ENCODE data around the gene GABRD.
A peak's percentile ranks its signal among the peaks of the same experiment; 100 is the strongest.

GABRD gene

DNA sequence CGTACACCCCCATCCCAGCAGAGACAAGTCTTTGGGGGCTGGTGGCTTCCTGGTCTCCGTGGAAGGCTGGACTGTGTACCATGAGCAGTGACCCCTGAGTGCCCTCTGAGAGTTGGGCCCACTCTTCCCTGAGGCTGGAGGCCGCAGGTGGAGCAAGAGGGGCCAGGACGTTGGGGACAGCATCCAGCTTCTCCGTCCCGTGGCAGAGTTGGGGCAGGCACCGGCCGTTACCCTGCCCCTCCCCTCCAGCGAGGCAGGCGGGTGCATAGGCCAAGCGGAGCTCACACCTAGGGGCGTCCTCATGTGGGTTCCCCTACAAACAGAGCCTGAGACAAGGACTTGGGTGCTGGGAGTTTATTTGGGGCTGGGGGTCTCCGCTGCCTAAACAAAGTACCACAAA is 14.0 kb downstream of the GABRD start:
- no peak for DNase-seq (ENCODE audit: low read depth in 4 of 4, low spot score in 1 of 4)

DNA sequence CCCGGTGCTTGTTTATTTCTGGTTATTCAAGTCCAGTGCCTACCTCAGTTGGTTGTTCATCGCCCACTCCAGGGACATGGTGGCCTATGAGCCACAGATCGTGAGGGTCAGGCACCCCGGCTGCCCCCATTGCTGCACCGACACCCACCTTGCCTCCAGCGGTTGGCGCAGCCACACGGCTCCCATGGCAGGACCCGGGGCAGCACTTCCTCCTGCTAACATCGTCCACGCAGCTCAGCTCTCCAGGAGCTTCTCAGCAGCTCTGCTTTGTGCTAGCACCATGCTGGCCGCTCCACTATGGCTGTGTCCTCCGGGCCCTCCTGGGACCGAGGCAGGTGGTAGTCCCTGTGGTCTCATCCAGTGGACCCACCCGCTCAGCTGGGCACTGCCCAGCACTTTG is 17.1 kb downstream of the GABRD start:
- no peak for DNase-seq (ENCODE audit: low read depth in 4 of 4, low spot score in 1 of 4)

DNA sequence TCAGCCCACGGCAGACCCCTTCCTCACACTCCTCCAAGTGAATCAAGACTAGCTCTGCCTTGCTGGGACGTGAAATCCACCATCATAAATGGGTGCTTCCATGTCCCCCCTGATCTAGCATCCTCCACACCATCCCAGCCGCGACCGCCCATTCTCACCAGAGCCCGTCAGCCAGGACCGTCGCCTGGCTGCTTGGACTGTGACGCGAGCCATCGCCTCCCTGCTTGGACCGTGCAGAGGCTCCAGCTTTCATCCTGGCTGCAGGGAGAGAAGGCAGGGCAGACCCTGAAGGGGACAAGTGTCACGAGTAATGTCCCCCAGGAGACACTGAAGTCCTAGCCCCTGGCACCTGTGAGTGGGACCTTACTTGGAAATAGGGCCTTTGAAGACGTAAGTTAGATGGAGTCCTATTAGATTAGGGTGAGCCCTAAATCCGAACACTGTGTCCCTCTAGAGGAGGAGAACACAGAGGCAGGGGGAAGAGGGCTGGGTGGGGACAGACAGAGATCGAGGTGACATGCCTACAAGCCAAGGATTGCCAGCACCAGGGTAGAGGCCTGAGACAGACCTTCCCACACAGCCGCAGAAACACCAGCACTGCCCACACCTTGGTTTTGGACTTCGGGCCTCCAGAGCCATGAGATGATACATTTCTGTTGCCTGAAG is 18.3 kb downstream of the GABRD start:
- DNase-seq (ENCODE audit: low read depth in 4 of 4, low spot score in 1 of 4) = no peak

DNA sequence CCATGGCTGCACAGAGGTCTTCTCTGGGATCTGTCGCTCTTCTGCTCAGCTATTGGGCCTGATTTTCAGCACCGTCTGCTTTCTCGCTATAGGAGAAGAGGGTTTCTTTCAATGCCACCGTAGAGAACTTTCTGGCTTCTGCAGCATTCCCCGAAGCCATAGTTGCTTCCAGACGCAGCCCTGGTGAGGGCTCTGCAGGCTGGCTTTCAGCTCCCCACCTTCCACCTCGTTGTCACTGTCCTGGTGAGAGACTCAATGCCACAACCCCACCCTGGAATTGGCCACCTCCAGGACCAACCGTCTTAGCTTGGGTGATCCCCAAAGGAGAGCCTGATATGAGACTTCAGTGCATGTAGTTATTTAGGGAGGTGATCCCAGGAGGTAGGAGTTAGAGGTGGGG is 19.1 kb downstream of the GABRD start:
- DNase-seq (ENCODE audit: low read depth in 4 of 4, low spot score in 1 of 4) = no peak

GRCh38 chr1:2039251-2039650 is 20.1 kb downstream of the GABRD start:
- no peak for DNase-seq (ENCODE audit: low read depth in 4 of 4, low spot score in 1 of 4)

GRCh38 chr1:2041305-2041704 is 22.2 kb downstream of the GABRD start:
- DNase-seq (ENCODE audit: low read depth in 4 of 4, low spot score in 1 of 4) = no peak

GRCh38 chr1:2041887-2042286 is 22.7 kb downstream of the GABRD start:
- no peak for DNase-seq (ENCODE audit: low read depth in 4 of 4, low spot score in 1 of 4)

GRCh38 chr1:2042830-2043773 is 24.0 kb downstream of the GABRD start:
- no peak for DNase-seq (ENCODE audit: low read depth in 4 of 4, low spot score in 1 of 4)

- no peak for DNase-seq (ENCODE audit: low read depth in 4 of 4, low spot score in 1 of 4)
Observed at GRCh38 chr1:2043886-2044285, 24.7 kb downstream of the GABRD start.

DNA sequence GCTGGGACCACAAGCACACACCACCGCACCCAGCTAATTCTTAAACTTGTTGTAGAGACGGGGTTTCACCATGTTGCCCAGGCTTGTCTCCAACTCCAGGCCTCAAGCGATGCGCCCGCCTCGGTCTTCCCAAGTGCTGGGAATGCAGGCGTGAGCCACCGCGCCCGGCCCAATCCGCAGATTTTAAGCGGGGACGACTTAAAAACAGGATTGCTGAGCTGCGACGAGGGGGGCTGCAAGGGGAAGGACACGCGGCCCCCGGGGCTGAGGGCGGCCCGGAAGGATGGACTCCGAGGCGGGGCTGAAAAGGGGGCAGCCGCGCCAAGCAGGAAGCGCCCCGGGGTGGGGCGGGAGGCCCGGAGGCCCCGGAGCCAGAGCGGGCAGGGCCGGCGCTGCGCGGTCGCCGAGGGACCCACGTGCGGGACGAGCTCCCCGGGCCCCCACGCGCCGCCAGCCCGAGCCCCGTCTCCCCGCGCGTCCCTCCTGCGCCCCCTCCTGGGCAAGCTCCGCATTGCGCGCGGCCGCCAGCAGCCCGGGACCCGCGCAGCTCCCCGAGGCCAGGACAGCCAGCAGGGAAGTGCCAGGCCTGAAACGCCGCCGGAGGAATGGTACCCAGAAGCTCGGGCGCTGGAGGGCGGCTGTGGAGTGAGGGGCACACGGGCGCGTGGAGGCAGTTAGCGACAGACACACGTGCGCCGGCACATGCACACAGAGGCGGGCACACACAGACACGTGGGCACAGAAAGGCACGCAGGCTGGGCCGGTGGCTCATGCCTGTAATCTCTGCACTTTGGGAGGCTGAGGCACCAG is 25.6 kb downstream of the GABRD start:
- peak; percentile 65 to 78 (median 65) for DNase-seq (ENCODE audit: low read depth in 4 of 4, low spot score in 1 of 4)

DNA sequence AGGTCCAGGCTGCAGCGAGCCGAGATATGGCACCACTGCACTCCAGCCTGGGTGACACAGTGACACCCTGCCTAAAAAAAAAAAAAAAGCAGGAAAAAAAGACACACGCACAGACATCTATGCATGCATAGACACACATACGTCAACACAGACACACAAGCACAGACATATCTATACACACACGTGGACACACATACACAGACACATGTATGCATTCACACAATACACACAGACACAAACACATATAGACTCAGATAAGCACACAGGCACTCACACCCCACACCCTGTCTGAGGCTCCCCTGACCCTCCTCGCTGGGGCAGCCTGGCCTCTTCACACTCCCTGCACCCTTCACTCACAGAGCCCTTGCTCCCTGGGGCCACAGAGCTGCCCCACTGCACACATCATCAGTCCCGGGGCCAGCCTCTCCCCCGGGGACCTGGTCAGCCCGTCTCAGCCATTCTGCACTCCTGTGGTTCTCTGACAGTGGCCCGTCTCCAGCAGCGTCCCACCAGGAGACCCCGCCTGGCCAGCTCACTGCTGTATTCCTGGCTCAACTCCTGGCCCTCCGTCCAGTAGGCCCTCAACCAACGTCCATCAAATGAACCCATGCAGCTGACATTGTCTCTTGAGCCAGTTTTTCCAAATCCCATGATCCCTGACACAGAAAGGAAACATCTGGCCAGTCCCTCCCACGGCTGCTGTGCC is 26.5 kb downstream of the GABRD start:
- DNase-seq (ENCODE audit: low read depth in 4 of 4, low spot score in 1 of 4) = no peak

DNA sequence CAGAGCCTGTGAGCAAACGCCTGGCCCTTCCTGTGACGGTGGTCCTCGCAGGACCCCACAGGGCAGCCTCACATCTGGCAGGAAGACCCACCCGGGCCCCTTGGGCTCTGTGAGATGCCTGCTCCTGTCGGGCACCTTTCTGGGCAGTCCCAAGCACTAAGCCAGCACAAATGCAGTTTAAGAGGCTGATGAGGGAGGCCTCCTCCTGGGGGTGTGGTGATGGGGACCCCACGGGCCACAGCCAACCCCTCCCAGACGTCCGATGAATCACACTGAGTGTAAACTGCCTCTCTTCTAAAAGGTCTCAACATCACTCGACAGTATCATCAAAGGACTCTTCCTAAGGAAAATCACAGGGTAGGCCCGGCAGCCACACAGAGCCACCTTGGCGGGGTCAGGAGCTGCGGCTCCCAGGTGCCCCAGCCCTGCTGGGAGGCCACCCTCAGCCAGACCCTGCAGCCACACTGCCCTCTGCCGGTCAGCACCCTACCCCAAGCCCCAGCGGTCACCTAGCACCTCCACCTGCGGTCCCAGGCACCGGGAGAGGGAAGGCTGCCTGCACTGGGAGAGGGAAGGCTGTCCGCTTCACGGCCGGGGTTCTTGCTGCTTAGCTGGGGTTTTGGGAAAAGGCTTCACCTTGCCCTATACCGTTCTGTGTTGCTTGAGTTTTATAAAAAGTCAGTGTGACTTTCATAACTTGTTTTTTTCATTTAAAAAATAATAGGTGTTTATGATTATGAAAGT is 27.2 kb downstream of the GABRD start:
- no peak for DNase-seq (ENCODE audit: low read depth in 4 of 4, low spot score in 1 of 4)

DNA sequence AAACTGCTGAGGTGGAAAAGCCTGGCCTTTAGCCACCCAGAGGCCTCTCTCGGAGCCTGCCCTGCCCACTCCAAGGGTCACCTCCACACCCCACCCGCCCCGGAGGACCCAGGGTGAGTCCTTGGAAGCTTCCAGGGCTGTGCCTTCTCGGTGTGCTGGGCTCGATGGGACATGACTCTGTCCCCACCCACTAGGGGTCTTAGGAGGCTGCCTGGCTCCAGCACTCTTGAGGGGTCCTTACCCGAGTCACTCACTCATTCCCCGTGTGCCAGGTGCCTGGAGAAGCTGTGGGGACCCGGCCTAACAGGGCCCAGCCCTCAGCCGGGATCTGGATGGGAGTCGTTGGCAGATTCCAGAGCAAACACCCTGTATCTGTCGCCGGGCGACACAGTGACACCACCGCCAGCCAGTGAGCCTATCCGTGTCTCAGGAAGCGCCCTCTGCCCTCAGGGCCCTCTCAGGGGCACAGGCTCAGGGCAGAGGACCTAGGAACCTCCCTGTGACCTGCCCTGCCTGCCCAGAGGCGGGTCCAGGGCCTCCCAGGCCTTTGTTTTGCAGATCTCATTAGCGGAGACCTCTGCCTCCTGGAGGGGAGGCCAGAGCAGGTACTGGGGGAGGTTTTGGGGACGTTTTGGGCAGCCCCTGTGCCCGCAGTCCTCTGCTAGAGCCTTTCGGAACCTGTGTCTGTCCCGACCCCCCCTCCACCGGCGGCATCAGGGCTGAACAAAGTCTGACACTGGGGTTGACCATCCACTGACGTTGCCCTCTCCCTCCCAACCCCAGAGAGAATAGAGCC is 28.0 kb downstream of the GABRD start:
- DNase-seq (ENCODE audit: low read depth in 4 of 4, low spot score in 1 of 4) = no peak

DNA sequence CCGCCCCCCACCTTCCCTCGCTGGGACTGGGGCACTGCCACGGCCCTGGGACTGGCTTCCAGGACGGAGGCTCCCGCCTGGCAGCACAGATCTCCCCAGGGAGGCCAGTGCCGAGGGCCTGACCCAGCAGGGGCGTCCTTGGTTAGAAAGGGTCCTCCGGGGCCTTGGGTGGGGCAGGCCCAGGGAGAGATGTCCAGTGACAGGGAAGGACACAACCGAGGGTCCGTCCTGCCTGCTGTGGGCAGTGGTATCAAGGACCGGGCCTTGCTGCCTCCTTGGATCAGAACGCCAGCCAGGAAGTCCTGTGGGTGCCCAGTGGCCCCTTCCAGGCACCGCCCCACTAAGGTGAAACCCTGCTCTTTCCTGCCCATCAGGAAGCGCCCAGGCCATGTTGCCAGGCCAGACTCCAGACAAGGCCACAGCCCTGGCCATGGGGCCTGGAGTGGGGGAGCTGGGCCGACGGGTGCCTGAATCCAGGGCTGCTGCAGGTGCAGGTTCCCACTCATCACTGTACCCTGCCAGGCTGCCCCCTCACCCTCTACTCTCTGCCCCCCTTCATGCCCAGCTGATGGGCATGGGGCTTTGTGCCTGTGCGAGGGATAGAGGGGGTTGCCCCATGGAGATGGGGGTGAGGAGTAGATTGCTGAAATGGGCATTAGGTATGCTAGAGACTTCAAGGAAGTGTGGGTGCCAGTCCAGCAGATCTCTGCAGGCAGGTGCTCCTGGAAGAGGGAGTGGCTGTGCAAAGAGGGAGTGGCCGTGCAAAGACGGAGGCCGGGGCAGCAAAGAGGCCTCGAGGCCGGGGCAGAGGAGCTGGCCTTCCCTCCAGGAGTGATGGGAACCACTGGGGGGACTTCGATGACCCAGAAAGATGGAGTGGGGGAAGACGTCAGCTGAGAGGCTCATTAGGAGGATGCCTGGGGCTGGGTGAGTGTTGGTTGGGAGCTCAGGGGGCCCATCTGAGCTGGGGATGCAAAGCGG is 28.9 kb downstream of the GABRD start:
- DNase-seq (ENCODE audit: low read depth in 4 of 4, low spot score in 1 of 4) = no peak

DNA sequence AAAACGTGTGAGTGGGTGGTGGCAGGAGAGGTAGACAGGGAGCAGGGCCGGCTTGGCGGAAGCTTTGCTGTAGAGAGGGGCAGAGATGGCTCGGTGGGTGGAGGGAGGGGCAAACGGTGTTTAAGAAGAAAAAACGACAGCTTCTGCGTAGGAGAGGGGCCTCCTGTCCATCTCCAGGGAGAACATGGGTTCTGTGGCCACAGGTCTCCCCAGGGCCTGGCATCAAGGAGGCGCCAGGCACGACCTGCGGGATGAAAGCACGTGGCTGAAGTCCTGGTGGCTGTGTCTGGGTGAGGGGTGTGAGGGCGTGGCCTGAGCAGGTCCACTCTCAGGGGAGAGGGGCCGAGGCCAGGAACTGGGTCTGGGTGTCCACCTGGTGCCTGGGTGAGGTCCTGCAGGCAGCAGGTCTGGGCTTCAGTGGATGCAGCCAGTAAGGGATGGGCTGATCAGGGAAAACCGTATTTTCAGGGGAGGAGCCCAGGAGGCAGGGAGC is 30.1 kb downstream of the GABRD start:
- DNase-seq (ENCODE audit: low read depth in 4 of 4, low spot score in 1 of 4) = no peak

DNA sequence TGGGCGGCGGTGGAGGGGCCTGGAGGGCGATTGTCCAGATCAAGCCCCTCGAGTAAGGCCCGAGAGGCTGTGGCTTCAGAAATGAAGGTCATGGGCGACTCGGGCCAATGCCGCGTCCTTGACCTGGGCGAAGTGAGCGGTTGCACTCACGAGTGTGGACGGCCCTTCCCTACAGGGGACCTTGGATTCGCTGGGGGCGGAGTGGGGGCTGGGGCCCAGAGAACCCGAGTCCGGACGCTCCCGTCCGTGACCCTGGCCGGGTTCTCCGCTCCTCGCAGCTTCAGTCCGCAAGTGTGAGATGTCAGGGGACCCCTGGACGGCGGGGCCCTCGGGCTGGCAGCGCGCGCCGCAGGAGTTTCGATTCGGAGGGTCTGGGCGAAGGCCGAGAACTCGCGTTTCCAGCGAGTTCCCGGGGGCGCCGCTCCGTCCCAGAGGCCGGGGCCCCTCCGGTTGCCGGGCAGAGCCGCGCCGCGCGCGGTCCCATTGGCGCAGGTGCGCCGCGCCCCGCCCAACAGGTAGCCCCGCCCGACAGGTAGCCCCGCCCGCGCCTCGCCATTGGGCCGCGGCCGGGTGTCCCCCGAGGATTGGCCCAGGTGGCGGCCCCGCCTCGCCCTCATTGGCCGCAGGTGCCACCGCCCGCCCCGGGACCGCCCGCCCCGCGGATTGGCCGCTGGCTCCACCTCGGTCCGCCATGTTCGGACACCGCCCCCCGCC is 30.7 kb downstream of the GABRD start, which contains the start of gene PRKCZ:
TSS of gene PRKCZ (plus strand) at position 694 of the 714 bp plus-strand sequence. CDS start 220 bp downstream, outside the sequence.
- peak; percentile 78 to 92 (median 84) for DNase-seq (ENCODE audit: low read depth in 4 of 4, low spot score in 1 of 4)

- DNase-seq (ENCODE audit: low read depth in 4 of 4, low spot score in 1 of 4) = no peak
Observed at GRCh38 chr1:2050461-2050792, 31.3 kb downstream of the GABRD start.
